Measurements from ENCODE around the gene AOAH.

AOAH gene

GRCh38 chr7:36684954-36685353 lies 39.3 kb downstream of the AOAH start:
- no peak for TF ChIP-seq CTCF (conservative IDR thresholded peaks at IDR 0.05; ENCODE audit: low read depth, low read length)
- DNase-seq (ENCODE audit: low read depth), result no peak
- H3K4me3 ChIP-seq (ENCODE audit: low read length), result no peak overlapping the region

- no peak for TF ChIP-seq CTCF (conservative IDR thresholded peaks at IDR 0.05; ENCODE audit: low read depth, low read length)
- H3K4me3 ChIP-seq (ENCODE audit: low read length), result no peak overlapping the region
- DNase-seq (ENCODE audit: low read depth), result no peak
These were observed 40.5 kb downstream of the AOAH start for GRCh38 chr7:36683695-36684357.

GRCh38 chr7:36683111-36683510 lies 41.2 kb downstream of the AOAH start:
- TF ChIP-seq CTCF (conservative IDR thresholded peaks at IDR 0.05; ENCODE audit: low read depth, low read length), result no peak
- DNase-seq (ENCODE audit: low read depth), result no peak
- H3K4me3 ChIP-seq (ENCODE audit: low read length), result no peak overlapping the region

DNA sequence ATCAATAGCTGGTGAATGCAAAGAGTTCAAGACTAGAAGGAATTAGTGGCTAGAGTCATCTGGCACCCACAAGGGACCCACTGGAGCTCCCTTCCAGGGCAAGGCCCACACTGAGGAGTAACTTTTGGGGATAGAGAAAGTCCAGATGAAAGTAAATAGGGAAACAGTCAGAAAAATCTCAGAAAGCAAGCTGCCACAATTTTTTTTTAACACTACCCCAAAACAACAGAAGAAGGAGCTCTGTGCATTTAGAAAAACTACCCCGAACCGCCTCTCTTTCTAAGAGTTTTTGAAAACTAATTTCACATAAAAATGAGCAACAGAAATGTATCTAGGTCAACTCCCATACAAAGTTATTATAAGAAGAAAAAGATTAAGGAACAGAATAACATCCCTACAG lies 42.2 kb downstream of the AOAH start:
- no peak for DNase-seq (ENCODE audit: low read depth)
- TF ChIP-seq CTCF (conservative IDR thresholded peaks at IDR 0.05; ENCODE audit: low read depth, low read length), result no peak
- no peak overlapping the region for H3K4me3 ChIP-seq (ENCODE audit: low read length)

- no peak overlapping the region for H3K4me3 ChIP-seq (ENCODE audit: low read length)
- no peak for DNase-seq (ENCODE audit: low read depth)
- TF ChIP-seq CTCF (conservative IDR thresholded peaks at IDR 0.05; ENCODE audit: low read depth, low read length), result no peak
These were observed 46.4 kb downstream of the AOAH start for GRCh38 chr7:36677769-36678437.

DNA sequence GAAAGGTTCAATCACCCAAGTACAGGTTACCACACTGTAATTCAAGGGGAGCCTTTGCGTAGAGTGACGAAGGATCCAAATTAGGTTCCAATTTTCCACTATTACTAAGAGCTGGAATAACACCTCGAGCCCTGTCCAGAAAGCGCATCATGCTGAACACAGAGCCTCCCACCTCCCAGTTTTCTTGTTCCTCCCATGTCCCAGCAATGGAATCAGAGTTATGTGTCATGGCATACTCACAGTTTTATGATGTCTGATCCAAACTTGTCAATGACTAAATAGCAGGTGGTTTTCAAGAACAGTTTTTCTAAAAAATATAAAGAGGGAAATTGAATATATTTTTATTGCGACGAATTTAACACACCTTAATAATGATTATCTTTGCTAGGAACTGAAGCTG lies 50.6 kb downstream of the AOAH start:
- no peak for DNase-seq (ENCODE audit: low read depth)
- TF ChIP-seq CTCF (conservative IDR thresholded peaks at IDR 0.05; ENCODE audit: low read depth, low read length), result no peak
- no peak overlapping the region for H3K4me3 ChIP-seq (ENCODE audit: low read length)

GRCh38 chr7:36671432-36671829 lies 52.9 kb downstream of the AOAH start:
- no peak for DNase-seq (ENCODE audit: low read depth)
- no peak for TF ChIP-seq CTCF (conservative IDR thresholded peaks at IDR 0.05; ENCODE audit: low read depth, low read length)

More at GRCh38 chr7:36671432-36671829, 52.9 kb downstream of the AOAH start:
- H3K4me3 ChIP-seq (ENCODE audit: low read length), result no peak overlapping the region
